Breast epithelium (tissue), 4 donors: ENCODE data around the gene PARG. TPM values are rescaled to one million over a fixed set of nuclear protein-coding genes. Genes with fewer than 3 reads are reported as not detected.

Source experiments
- DNase-seq, 2 donors: peaks; one replicate each; pipeline ENCODE4 v3.0.0-alpha.2; 2019; ENCODE audit warnings: low spot score in 2 of 2
- H3K27ac ChIP-seq, 2 donors: fragments of 200-600 bp; sonication (generic) in 1 of 2; one replicate each; pipeline ENCODE4 v1.5.1; 2016 to 2019; ENCODE audit warnings: mild to moderate bottlenecking in 1 of 2
- H3K27me3 ChIP-seq, 2 donors: fragments of 200-600 bp; sonication (generic) in 1 of 2; one replicate each; pipeline versions ENCODE4 v1.5.1 to v1.6.0; 2017 to 2019; ENCODE audit warnings: control low read depth in 1 of 2, mild to moderate bottlenecking in 1 of 2
- H3K36me3 ChIP-seq: fragments of 200-600 bp; one replicate; pipeline ENCODE4 v1.5.1; 2019
- H3K4me1 ChIP-seq, 2 donors: fragments of 200-600 bp; sonication (generic); one replicate each; pipeline ENCODE4 v1.5.1; 2016 to 2019; ENCODE audit warnings: control low read depth in 1 of 2
- H3K4me3 ChIP-seq, 3 donors: fragments of 200-600 bp; sonication (generic); 1 replicate in 2 of 3; 2 replicates in 1 of 3; pipeline ENCODE4 v1.5.1; 2016 to 2019; ENCODE audit warnings: mild to moderate bottlenecking in 3 of 3, moderate library complexity in 2 of 3
- H3K9me3 ChIP-seq, 2 donors: fragments of 200-600 bp; sonication (generic) in 1 of 2; one replicate each; pipeline ENCODE4 v1.5.1; 2016 to 2019; ENCODE audit warnings: control low read depth in 1 of 2
- POLR2A ChIP-seq: fragments of 450-650 bp; IDR thresholded peaks from one replicate; pipeline ENCODE4 v1.6.1; 2016; ENCODE audit warnings: antibody characterized with exemption, mild to moderate bottlenecking, moderate library complexity
- POLR2AphosphoS5 ChIP-seq, 3 donors: sonication (generic); formaldehyde crosslinking; IDR thresholded peaks; one replicate each; pipeline ENCODE4 v1.6.1; 2017; ENCODE audit warnings: antibody characterized with exemption in 3 of 3
- intact Hi-C: fragments of 100-400 bp; cut with DNase I; formaldehyde crosslinking; loops from one replicate; pipeline ENCODE4 v1.15.1; 2023; ENCODE audit warnings: low total_unique reads
- total RNA-seq, 3 donors: library from RNA; depleted of rRNA; stranded (reverse); fragments of >200 nt; gene quantifications; one replicate each; pipeline ENCODE4 v1.1.0, GENCODE V29; 2016
- TF ChIP-seq, protein P1 (sequence below), 3 donors: fragments of 450-650 bp; IDR thresholded peaks; one replicate each; pipeline ENCODE4 v1.5.1; 2016 to 2017; ENCODE audit warnings: antibody characterized with exemption in 3 of 3, mild to moderate bottlenecking in 3 of 3, moderate library complexity in 3 of 3

The PARG gene
- total RNA-seq, 3 donors from 2014 or later, result 24.3 to 45.4 (median 31.5) TPM

DNA sequence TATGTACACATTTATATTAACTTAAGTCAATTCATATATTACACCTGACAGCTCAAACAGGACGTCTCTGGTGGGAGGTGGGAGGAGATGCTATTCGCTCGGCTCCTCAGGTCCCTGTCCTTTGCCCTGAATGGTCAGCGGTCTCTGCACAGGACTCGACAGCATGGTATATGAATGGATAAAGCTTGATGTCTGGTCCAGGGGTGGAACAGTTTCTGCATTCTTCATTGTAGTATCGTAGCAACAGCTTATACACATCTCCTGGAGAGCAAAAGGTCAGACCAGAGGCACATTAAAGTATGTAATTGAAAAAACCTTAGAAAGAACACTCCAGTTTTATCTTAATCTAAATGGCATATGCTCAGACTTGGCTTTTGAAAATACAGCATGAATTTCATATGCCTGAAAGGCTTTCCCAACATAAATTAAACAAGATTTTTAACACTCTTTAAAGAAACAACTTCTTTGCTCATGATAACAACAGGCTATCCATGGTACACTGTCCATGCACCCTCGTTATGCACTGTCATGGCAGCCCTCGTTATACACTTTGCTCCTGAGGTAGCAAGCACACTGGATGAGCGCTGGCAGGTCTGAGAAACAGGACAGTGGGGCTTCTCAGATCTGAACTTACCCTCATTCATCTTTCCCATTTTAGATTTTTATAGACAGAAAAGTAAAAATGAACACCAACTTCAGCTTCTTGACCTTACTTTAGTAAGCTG is 122.4 kb downstream of the PARG start:
- intact Hi-C loops, result no loop called here

DNA sequence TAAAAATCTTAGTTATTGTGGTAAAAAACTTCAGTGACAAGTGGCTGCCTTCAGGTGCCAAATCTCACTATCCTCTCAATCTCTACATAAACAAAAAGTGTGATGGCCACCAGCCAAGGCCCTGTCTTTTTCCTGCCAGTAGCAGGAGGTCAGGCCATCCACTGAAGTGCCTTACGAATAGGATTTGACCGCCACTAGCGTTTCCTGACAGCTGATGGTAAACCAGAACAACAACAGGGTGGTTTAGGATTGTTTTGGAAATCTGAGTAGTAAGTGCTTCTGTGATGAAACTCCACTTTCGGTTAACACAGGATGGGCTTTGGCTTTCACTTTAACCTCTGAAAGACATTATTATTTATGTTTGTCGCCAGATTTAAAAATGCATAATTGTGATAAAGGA is 124.0 kb downstream of the PARG start:
- intact Hi-C loops, result no loop called here
- Histone ChIP-seq H3K27ac (no peak overlapping the region), H3K4me3 (no peak overlapping the region), H3K4me1 (no peaks in the 10 kb centered on the region), H3K9me3 (no peaks in the 10 kb centered on the region), H3K36me3 (no peaks in the 10 kb centered on the region), H3K27me3 (no peaks in the 10 kb centered on the region)
- DNase-seq, result no peak
- TF ChIP-seq POLR2AphosphoS5 (IDR thresholded peaks at IDR 0.05) (no peak), POLR2A (no peak)
- TF ChIP-seq, protein P1, sequence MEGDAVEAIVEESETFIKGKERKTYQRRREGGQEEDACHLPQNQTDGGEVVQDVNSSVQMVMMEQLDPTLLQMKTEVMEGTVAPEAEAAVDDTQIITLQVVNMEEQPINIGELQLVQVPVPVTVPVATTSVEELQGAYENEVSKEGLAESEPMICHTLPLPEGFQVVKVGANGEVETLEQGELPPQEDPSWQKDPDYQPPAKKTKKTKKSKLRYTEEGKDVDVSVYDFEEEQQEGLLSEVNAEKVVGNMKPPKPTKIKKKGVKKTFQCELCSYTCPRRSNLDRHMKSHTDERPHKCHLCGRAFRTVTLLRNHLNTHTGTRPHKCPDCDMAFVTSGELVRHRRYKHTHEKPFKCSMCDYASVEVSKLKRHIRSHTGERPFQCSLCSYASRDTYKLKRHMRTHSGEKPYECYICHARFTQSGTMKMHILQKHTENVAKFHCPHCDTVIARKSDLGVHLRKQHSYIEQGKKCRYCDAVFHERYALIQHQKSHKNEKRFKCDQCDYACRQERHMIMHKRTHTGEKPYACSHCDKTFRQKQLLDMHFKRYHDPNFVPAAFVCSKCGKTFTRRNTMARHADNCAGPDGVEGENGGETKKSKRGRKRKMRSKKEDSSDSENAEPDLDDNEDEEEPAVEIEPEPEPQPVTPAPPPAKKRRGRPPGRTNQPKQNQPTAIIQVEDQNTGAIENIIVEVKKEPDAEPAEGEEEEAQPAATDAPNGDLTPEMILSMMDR (IDR thresholded peaks at IDR 0.05), result no peak

More for the DNA sequence above, 122.4 kb downstream of the PARG start:
- no peak overlapping the region for H3K4me3 ChIP-seq
- no peaks in the 10 kb centered on the region for H3K9me3 ChIP-seq
- no peak for DNase-seq
- H3K4me1 ChIP-seq, result no peaks in the 10 kb centered on the region
- H3K27ac ChIP-seq, result no peak overlapping the region
- H3K27me3 ChIP-seq, result no peaks in the 10 kb centered on the region
- H3K36me3 ChIP-seq, result no peaks in the 10 kb centered on the region
- no peak for TF ChIP-seq POLR2AphosphoS5 (IDR thresholded peaks at IDR 0.05)

DNA sequence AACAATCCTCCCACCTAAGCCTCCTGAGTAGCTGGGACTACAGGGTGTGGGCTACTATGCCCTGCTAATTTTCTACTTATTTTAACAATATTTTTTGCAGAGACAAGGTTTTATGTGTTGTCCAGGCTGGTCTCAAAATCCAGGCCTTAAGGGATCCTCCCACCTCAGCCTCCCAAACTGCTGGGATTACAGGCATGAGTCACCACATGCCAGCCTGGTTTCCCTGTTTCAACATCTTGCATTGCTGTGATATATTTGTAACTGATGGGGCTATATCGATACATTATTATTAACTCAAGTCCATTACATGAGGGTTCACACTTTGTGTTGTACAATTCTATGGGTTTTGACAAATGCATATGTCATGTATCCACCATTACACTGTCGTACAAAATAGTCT is 137.8 kb downstream of the PARG start:
- TF ChIP-seq, protein P1 (IDR thresholded peaks at IDR 0.05), result no peak
- TF ChIP-seq POLR2A (no peak), POLR2AphosphoS5 (IDR thresholded peaks at IDR 0.05) (no peak)
- intact Hi-C loops, result loop anchor here (5.0 kb wide), 1 partner anchor 587 kb away; no protein-coding TSS in a partner anchor
- no peak for DNase-seq
- Histone ChIP-seq H3K27ac (no peak overlapping the region), H3K9me3 (peaks cover 0 to 15% of the 10 kb centered on the region in 2 donors), H3K4me3 (no peak overlapping the region), H3K4me1 (no peaks in the 10 kb centered on the region), H3K27me3 (no peaks in the 10 kb centered on the region), H3K36me3 (no peaks in the 10 kb centered on the region)

DNA sequence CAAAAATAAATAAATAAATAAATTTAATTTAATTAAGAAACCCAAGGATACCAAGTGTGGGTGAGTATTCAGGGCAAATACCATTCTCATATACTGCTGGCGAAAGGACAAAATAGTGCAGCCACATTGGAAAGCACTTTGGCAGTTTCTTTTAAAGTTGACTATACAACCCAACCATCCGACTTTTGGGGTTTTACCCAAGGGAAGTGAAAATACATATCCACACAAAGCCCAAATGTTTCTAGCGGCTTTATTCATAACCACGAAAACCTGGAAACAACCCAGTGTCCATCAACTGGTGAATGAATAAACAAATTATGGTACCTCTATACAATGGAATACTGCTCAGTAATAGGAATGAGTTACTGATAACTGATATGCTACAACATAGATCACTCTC is 143.6 kb downstream of the PARG start:
- Histone ChIP-seq H3K36me3 (no peaks in the 10 kb centered on the region), H3K4me3 (no peak overlapping the region), H3K27ac (no peak overlapping the region), H3K4me1 (no peaks in the 10 kb centered on the region), H3K27me3 (no peaks in the 10 kb centered on the region), H3K9me3 (no peaks in the 10 kb centered on the region)
- intact Hi-C loops, result loop anchor here (10.0 kb wide), 1 partner anchor 647 kb away; no protein-coding TSS in a partner anchor
- no peak for DNase-seq
- TF ChIP-seq POLR2A (no peak), POLR2AphosphoS5 (IDR thresholded peaks at IDR 0.05) (no peak)
- TF ChIP-seq, protein P1 (IDR thresholded peaks at IDR 0.05), result no peak

DNA sequence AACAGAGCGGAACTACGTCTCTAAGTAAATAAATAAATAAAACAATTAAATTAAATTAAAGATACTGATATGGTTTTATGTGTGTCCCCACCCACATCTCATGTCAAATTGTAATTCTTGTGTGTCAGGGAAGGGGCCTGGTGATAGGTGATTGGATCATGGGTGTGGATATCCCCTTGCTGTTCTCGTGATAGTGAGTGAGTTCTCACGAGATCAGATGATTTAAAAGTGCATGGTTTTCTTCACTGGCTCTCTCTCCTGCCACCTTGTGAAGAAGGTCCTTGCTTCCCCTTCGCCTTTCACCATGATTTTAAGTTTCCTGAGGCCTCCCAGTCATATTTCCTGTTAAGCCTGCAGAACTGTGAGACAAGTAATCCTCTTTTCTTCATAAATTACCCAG is 150.7 kb downstream of the PARG start:
- DNase-seq, result no peak
- no peaks in the 10 kb centered on the region for H3K9me3 ChIP-seq
- TF ChIP-seq POLR2AphosphoS5 (IDR thresholded peaks at IDR 0.05), result no peak
- TF ChIP-seq POLR2A, result no peak
- H3K36me3 ChIP-seq, result no peaks in the 10 kb centered on the region
- H3K27ac ChIP-seq, result no peak overlapping the region
- intact Hi-C loops, result loop anchor here (10.0 kb wide), 1 partner anchor 654 kb away; no protein-coding TSS in a partner anchor
- no peaks in the 10 kb centered on the region for H3K4me1 ChIP-seq
- no peak overlapping the region for H3K4me3 ChIP-seq
- no peaks in the 10 kb centered on the region for H3K27me3 ChIP-seq

DNA sequence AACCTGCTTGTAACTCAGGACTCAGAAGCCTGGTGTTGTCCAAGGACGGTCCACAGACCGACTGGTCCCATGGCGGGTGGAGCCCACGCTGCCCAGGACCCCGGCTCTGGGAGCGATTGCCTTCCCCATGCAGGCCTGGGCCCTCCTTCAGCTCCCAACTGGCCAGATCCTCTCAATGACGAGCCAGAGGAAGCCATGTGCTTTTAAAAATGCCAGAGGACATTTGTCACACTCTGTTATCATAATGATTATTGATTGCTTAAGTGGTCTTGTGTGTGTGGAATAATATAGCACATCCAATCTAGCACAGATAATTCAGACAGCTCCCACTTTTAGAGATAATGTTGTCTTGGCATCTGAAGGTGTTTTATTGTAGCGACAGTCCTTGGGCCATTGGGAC is 157.1 kb downstream of the PARG start:
- Histone ChIP-seq H3K4me3 (no peak overlapping the region), H3K9me3 (no peaks in the 10 kb centered on the region), H3K27me3 (peaks cover 0 to 2% of the 10 kb centered on the region in 2 donors), H3K27ac (no peak overlapping the region), H3K36me3 (no peaks in the 10 kb centered on the region), H3K4me1 (no peaks in the 10 kb centered on the region)
- TF ChIP-seq, protein P1 (IDR thresholded peaks at IDR 0.05), result no peak
- TF ChIP-seq POLR2A (no peak), POLR2AphosphoS5 (IDR thresholded peaks at IDR 0.05) (no peak)
- intact Hi-C loops, result no loop called here
- DNase-seq, result no peak
